ENCODE measurements around the gene PCNX2.

- TF ChIP-seq, protein P1, sequence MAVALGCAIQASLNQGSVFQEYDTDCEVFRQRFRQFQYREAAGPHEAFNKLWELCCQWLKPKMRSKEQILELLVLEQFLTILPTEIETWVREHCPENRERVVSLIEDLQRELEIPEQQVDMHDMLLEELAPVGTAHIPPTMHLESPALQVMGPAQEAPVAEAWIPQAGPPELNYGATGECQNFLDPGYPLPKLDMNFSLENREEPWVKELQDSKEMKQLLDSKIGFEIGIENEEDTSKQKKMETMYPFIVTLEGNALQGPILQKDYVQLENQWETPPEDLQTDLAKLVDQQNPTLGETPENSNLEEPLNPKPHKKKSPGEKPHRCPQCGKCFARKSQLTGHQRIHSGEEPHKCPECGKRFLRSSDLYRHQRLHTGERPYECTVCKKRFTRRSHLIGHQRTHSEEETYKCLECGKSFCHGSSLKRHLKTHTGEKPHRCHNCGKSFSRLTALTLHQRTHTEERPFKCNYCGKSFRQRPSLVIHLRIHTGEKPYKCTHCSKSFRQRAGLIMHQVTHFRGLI (tag by site-specific recombination; IDR thresholded peaks at IDR 0.05), result 0 out of 2 replicates have a peak, but pooled peaks have one; percentile 28
- TF ChIP-seq, protein P2, sequence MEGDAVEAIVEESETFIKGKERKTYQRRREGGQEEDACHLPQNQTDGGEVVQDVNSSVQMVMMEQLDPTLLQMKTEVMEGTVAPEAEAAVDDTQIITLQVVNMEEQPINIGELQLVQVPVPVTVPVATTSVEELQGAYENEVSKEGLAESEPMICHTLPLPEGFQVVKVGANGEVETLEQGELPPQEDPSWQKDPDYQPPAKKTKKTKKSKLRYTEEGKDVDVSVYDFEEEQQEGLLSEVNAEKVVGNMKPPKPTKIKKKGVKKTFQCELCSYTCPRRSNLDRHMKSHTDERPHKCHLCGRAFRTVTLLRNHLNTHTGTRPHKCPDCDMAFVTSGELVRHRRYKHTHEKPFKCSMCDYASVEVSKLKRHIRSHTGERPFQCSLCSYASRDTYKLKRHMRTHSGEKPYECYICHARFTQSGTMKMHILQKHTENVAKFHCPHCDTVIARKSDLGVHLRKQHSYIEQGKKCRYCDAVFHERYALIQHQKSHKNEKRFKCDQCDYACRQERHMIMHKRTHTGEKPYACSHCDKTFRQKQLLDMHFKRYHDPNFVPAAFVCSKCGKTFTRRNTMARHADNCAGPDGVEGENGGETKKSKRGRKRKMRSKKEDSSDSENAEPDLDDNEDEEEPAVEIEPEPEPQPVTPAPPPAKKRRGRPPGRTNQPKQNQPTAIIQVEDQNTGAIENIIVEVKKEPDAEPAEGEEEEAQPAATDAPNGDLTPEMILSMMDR (tag by site-specific recombination; IDR thresholded peaks at IDR 0.05), result 0 out of 2 replicates have a peak, but pooled peaks have one; percentile 10
- TF ChIP-seq, protein P3, sequence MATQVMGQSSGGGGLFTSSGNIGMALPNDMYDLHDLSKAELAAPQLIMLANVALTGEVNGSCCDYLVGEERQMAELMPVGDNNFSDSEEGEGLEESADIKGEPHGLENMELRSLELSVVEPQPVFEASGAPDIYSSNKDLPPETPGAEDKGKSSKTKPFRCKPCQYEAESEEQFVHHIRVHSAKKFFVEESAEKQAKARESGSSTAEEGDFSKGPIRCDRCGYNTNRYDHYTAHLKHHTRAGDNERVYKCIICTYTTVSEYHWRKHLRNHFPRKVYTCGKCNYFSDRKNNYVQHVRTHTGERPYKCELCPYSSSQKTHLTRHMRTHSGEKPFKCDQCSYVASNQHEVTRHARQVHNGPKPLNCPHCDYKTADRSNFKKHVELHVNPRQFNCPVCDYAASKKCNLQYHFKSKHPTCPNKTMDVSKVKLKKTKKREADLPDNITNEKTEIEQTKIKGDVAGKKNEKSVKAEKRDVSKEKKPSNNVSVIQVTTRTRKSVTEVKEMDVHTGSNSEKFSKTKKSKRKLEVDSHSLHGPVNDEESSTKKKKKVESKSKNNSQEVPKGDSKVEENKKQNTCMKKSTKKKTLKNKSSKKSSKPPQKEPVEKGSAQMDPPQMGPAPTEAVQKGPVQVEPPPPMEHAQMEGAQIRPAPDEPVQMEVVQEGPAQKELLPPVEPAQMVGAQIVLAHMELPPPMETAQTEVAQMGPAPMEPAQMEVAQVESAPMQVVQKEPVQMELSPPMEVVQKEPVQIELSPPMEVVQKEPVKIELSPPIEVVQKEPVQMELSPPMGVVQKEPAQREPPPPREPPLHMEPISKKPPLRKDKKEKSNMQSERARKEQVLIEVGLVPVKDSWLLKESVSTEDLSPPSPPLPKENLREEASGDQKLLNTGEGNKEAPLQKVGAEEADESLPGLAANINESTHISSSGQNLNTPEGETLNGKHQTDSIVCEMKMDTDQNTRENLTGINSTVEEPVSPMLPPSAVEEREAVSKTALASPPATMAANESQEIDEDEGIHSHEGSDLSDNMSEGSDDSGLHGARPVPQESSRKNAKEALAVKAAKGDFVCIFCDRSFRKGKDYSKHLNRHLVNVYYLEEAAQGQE (tag by site-specific recombination; IDR thresholded peaks at IDR 0.05), result peak; percentile 69
- TF ChIP-seq SETDB1 (IDR thresholded peaks at IDR 0.05; ENCODE audit: insufficient read length, low read length) (no peak), ZNF416 (tag by site-specific recombination; IDR thresholded peaks at IDR 0.05) (no peak), YY1 (tag by site-specific recombination; IDR thresholded peaks at IDR 0.05) (peak; percentile 88), ZNF121 (tag by site-specific recombination; IDR thresholded peaks at IDR 0.05) (no peak), ZNF488 (tag by site-specific recombination; IDR thresholded peaks at IDR 0.05) (no peak), TCF7L2 (IDR thresholded peaks at IDR 0.05; ENCODE audit: borderline replicate concordance, low read depth, low read length) (0 out of 2 replicates have a peak, but pooled peaks have one; percentile 12), IKZF3 (tag by site-specific recombination; IDR thresholded peaks at IDR 0.05) (peak; percentile 83), ZBTB26 (tag by site-specific recombination; optimal IDR thresholded peaks at IDR 0.05) (peak; percentile 79), ELK4 (IDR thresholded peaks at IDR 0.05; ENCODE audit: borderline replicate concordance, low read depth, low read length) (no peak)
- TF ChIP-seq, protein P4, sequence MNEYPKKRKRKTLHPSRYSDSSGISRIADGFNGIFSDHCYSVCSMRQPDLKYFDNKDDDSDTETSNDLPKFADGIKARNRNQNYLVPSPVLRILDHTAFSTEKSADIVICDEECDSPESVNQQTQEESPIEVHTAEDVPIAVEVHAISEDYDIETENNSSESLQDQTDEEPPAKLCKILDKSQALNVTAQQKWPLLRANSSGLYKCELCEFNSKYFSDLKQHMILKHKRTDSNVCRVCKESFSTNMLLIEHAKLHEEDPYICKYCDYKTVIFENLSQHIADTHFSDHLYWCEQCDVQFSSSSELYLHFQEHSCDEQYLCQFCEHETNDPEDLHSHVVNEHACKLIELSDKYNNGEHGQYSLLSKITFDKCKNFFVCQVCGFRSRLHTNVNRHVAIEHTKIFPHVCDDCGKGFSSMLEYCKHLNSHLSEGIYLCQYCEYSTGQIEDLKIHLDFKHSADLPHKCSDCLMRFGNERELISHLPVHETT (tag by site-specific recombination; IDR thresholded peaks at IDR 0.05), result peak; percentile 94
Observed at GRCh38 chr1:233295237-233295974, at the start of gene PCNX2.
